Progenitor cell of endocrine pancreas (in vitro differentiated cells): ENCODE results near the gene PNPO. TPM values are rescaled to one million over a fixed set of nuclear protein-coding genes. Genes with fewer than 3 reads are reported as not detected.

Experiments used
- DNase-seq: peaks from one replicate; pipeline ENCODE4 v3.0.0; 2021; ENCODE audit warnings: low spot score; ENCODE audit not compliant: unreplicated experiment
- H3K27ac Mint-ChIP-seq: 2 replicates; pipeline ENCODE4 v1.8.0; 2021; ENCODE audit warnings: mild to moderate bottlenecking, moderate library complexity, mixed read lengths
- H3K27me3 Mint-ChIP-seq: 2 replicates; pipeline ENCODE4 v1.8.0; 2021; ENCODE audit warnings: mixed read lengths
- H3K36me3 Mint-ChIP-seq: 2 replicates; pipeline ENCODE4 v1.8.0; 2022; ENCODE audit warnings: mixed read lengths; ENCODE audit not compliant: insufficient read depth
- H3K4me1 Mint-ChIP-seq: 2 replicates; pipeline ENCODE4 v1.8.0; 2021; ENCODE audit warnings: low read depth, mixed read lengths
- H3K4me3 Mint-ChIP-seq: 2 replicates; pipeline ENCODE4 v1.8.0; 2021; ENCODE audit warnings: low read depth, mild to moderate bottlenecking, moderate library complexity, mixed read lengths
- H3K9me3 Mint-ChIP-seq: 2 replicates; pipeline ENCODE4 v1.8.0; 2021; ENCODE audit warnings: low read depth, mixed read lengths
- CTCF ChIP-seq: fragments of 200-600 bp; sonication (generic); IDR thresholded peaks from one replicate; pipeline ENCODE4 v1.5.0; 2021; ENCODE audit warnings: antibody characterized with exemption, mild to moderate bottlenecking; ENCODE audit not compliant: unreplicated experiment
- total RNA-seq: library from RNA; stranded (reverse); gene quantifications from 2 replicates; pipeline ENCODE4 v1.2.1, GENCODE V29; 2021

Gene PNPO
- total RNA-seq, 1 donor from 2014 or later, result 12.2 TPM

GRCh38 chr17:47995241-47995935 lies 54.0 kb downstream of the PNPO start:
- H3K36me3 Mint-ChIP-seq, result no peaks in the 10 kb centered on the region
- no peaks in the 10 kb centered on the region for H3K27me3 Mint-ChIP-seq
- TF ChIP-seq CTCF, result no peak
- H3K27ac Mint-ChIP-seq, result peak overlapping the region; percentile 94
- DNase-seq, result no peak
- H3K4me1 Mint-ChIP-seq, result peaks cover 60% of the 10 kb centered on the region
- no peak overlapping the region for H3K4me3 Mint-ChIP-seq
- no peaks in the 10 kb centered on the region for H3K9me3 Mint-ChIP-seq

GRCh38 chr17:47996201-47996600 lies 54.8 kb downstream of the PNPO start:
- Mint-ChIP-seq H3K27me3 (no peaks in the 10 kb centered on the region), H3K4me1 (peaks cover 52% of the 10 kb centered on the region), H3K27ac (peak overlapping the region; percentile 94), H3K36me3 (no peaks in the 10 kb centered on the region), H3K4me3 (peak overlapping the region; percentile 32), H3K9me3 (no peaks in the 10 kb centered on the region)
- TF ChIP-seq CTCF, result no peak
- no peak for DNase-seq

GRCh38 chr17:47997586-47997985 lies 56.2 kb downstream of the PNPO start:
- Mint-ChIP-seq H3K27me3 (no peaks in the 10 kb centered on the region), H3K4me3 (no peak overlapping the region), H3K9me3 (no peaks in the 10 kb centered on the region), H3K27ac (no peak overlapping the region), H3K4me1 (peaks cover 45% of the 10 kb centered on the region), H3K36me3 (no peaks in the 10 kb centered on the region)
- no peak for DNase-seq
- no peak for TF ChIP-seq CTCF

- TF ChIP-seq CTCF, result no peak
- Mint-ChIP-seq H3K36me3 (no peaks in the 10 kb centered on the region), H3K4me1 (peaks cover 46% of the 10 kb centered on the region), H3K9me3 (no peaks in the 10 kb centered on the region), H3K27ac (no peak overlapping the region), H3K27me3 (no peaks in the 10 kb centered on the region), H3K4me3 (no peak overlapping the region)
- no peak for DNase-seq
Observed at GRCh38 chr17:47998044-47998443, 56.7 kb downstream of the PNPO start.

Other genes starting within 250 kb of the PNPO start
- gene TBKBP1, start 247.4 kb upstream of the PNPO start, total RNA-seq, result 21.7 and 23.2 TPM in 2 replicates
- not detected in 2 replicates for gene TBX21, start 208.3 kb upstream of the PNPO start, total RNA-seq
- gene OSBPL7, start 119.8 kb upstream of the PNPO start, total RNA-seq, result 20.5 and 26.2 TPM in 2 replicates
- 41.1 and 44.1 TPM in 2 replicates for gene MRPL10, start 110.0 kb upstream of the PNPO start, total RNA-seq
- 1.3 and 1.7 TPM in 2 replicates for gene LRRC46, start 109.9 kb upstream of the PNPO start, total RNA-seq
- 58.6 and 59.0 TPM in 2 replicates for gene SCRN2, start 100.3 kb upstream of the PNPO start, total RNA-seq
- gene SP6, start 90.4 kb upstream of the PNPO start, total RNA-seq, result 0.74 and 1.1 TPM in 2 replicates
- gene SP2, start 45.3 kb upstream of the PNPO start, total RNA-seq, result 16.0 and 18.6 TPM in 2 replicates
- gene PRR15L, start 16.3 kb downstream of the PNPO start, total RNA-seq, result 32.2 and 36.1 TPM in 2 replicates
- gene CDK5RAP3, start 29.5 kb downstream of the PNPO start, total RNA-seq, result 336 and 344 TPM in 2 replicates
- 0.64 TPM in 1 of 2 replicates, not detected in the other for gene COPZ2, start 96.2 kb downstream of the PNPO start, total RNA-seq
- 123 and 124 TPM in 2 replicates for gene NFE2L1, start 106.8 kb downstream of the PNPO start, total RNA-seq
- 177 and 181 TPM in 2 replicates for gene CBX1, start 159.9 kb downstream of the PNPO start, total RNA-seq
- gene SNX11, start 166.2 kb downstream of the PNPO start, total RNA-seq, result 16.8 and 19.4 TPM in 2 replicates